Measurements from ENCODE around the gene GRID1.
"Not testable (repeated sequence)": the region's sequence is repeated elsewhere in the genome, so short reads cannot be mapped to it uniquely, and the experiment has no call there.

The GRID1 gene

DNA sequence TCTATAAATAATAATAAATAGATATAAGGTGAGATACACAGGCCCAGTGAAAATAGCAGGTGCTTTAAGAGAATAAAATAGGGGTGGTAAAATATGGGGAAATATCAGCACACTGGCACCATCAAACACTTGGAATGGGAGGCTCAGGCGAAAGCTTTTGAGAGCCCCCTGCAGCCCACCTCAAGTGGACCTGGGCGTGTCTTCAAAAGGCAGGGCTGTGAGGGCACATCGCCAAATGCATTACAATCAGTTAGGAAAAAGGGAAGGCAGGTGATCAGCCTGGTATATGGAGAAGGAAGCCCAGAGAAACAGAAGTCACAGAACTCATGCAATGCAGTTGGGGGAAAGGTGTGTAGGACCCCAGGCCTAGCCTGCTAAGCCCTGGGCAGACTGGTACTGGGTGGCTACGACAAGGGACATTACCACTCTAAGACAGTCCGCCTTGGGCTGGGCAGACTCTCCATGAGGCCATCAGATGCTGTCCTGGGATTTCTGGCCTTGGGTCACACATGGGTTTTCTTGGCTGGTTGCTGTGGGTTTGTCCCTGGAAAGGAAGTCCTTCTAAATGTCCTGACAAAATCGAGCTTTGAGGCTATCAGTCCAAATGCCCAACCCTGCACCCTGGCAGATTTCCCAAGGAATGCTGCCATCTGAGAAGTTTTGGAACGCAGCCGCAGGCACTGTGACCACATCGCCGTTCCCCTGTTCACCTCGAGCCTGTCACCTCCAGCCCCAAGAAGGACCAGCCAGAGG, 330.6 kb downstream of the GRID1 start:
- no peak for DNase-seq (ENCODE audit: low read depth)

DNA sequence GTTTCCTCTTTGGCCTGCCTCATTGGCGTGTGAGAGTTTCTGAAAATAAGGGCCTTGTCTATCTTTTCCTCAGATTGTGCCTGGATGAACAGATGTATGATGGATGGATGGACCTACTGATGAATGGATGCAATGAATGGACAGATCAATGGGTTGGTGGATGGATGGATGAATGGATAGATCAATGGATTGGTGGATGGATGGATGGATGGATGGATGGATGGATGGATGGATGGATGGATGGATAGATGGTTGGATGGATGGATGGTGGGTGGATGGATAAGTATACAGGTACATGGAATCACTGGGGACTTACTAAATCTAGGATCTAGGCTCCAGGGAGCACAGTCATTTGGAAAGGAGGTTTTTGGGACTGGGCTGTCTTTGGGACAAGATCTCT, 331.9 kb downstream of the GRID1 start:
- no peak for DNase-seq (ENCODE audit: low read depth)

DNA sequence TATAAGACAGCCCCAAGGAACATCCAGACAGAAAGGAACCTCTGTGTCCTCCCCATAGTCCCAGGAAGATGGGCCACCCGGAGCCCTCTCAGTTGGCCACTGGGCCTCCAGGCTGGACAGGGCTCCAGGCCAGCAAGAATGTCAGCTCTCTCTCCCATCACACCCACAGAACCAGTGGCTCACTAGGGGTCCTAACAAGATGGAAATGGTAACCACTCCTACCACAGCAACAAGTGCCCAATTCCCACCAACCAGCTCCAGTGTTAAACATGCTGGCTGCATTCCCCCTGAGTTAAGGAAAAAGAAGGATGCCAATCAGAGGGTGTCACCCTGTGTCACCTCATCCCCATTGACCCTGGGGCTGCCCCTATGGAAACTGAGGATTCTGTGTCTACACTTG, 333.0 kb downstream of the GRID1 start:
- DNase-seq (ENCODE audit: low read depth), result no peak

DNA sequence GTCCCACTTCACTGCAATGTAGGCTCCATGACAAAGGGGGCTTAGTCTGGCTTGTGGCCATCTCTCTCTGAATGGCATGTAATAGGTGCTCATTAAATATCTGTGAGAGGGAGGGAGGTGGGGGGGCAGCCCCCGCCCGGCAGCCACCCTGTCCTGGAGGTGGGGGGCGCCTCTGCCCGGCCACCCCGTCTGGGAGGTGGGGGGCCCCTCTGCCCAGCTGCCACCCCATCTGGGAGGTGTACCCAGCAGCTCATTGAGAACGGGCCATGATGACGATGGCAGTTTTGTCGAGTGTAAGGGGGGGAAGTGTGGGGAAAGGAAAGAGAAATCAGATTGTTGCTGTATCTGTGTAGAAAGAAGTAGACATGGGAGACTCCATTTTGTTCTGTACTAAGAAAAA, 334.5 kb downstream of the GRID1 start:
- DNase-seq (ENCODE audit: low read depth), result not testable (repeated sequence)

DNA sequence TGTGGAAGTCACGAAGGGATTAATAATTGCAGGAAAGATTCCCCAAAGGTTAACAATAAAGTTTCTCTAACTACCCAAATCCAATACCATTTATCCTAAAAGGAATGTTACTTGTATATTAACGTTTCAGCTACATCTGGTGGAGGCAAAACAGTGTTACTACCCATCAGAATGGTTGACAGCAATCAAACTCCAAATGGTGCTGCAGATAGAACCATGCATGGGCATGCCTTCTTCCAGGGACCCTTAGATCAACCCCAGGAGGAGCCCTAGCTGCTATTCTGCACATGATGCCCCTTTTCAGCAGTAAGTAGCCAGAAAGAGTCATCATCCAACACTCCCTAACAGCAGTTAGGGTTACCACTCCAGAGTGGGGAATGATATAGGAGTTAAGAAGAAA, 336.3 kb downstream of the GRID1 start:
- no peak for DNase-seq (ENCODE audit: low read depth)

DNA sequence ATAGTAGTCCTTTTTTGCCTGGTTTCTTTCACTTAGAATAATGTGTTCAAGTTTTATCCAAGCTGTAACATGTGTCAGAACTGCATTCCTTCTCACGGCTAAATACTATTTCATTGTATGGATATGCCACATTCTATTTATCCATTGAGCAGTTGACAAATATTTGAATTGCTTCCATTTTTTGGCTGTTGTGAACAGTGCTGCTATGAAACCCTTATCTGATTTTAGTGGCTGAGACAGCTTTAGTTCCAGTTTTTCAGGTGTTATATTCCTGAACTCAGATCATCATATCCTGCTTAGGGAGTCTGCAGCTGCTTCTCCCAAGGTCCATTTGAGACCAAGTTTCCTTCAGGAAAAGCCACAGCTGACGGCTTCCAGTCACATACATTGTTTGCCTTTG, 339.2 kb downstream of the GRID1 start:
- no peak for DNase-seq (ENCODE audit: low read depth)

DNA sequence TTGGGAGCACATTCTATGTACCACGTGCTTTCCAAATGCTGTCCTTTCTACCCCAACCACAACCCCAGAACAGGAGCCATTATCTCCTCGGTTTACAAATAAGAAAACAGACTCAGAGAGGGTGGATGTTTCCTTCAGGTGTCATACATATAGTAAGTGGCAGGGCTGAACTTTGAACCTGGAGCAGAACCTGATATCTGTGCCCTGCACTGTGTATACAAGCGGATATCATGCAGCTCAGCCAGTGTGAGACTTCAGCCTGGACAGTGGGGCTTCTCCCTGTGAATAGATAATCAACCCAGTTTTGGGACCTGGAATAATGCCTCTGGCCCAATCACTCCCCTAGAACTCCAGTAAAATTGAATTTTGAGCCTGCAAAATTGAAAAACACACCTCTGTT, 341.1 kb downstream of the GRID1 start:
- no peak for DNase-seq (ENCODE audit: low read depth)

DNA sequence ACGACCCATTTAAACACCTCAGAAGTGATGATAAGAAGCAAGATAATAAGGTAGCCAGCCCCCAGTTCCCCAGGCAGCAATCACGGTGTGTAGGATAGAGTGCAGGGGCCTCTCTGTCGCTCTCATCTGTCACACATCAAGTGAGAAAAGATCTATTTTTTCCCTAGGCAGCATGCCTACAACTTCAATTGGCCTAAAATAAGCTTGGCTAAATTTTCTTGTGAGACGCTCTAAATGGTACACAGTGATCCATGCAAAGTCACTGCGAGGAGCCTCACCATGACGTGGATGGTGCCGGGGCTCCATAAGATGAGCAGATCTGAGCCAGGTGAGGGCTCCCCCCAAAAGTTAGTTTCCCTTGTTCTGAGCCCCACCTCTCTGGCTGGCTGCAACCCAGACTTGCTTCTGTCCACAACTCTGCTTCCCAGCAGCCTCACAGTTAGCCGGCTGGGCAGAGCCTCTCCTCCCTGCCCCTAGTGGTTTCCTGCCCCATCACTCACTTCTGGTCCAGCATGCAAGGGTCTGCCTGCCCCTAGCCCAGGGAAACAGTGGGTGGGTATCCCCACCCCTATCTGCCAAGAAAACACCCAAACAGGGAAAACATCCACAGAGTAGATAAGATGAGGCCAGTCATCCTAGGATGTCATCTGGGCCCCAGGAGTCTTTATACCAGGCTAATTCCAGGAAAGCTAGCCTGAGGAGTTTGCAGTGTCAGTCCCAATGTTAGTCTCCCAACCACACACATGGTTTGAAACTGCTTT, 342.1 kb downstream of the GRID1 start:
- DNase-seq (ENCODE audit: low read depth), result no peak

DNA sequence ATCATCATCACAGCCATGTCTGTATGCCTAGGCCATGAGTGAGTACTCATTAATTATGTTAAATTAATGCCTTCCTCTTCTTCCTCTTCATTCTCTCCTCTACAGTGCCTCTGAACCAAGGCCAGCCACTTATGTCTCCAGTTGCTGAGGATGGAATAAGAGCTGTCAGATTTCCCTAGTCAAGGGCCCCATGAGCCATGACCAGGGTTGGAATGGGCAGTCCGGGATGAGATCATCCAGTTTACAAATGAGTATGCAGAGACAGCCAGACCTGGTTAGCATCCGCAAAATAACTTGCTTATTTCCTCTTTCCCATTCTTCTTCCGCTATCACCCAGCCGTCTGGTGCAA, 342.7 kb downstream of the GRID1 start:
- DNase-seq (ENCODE audit: low read depth), result no peak

DNA sequence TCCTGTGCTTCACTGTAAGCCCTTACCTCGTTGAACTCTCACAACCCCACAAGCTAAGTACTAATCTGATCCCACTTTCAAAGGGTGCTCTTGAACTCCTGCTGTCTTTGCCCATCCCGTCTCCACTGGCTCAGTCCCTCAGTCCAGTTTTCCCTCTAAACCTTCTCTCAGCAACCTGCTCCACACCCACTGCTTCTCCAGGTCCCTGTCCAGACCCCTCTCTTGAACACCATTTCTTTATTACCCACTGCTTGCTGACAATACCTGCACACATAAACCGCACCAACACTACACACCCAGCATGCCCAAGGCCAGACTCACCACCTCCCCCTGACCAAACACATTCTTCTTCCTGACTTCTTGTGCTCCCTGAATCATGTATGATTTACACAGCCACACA, 343.3 kb downstream of the GRID1 start:
- DNase-seq (ENCODE audit: low read depth), result no peak

DNA sequence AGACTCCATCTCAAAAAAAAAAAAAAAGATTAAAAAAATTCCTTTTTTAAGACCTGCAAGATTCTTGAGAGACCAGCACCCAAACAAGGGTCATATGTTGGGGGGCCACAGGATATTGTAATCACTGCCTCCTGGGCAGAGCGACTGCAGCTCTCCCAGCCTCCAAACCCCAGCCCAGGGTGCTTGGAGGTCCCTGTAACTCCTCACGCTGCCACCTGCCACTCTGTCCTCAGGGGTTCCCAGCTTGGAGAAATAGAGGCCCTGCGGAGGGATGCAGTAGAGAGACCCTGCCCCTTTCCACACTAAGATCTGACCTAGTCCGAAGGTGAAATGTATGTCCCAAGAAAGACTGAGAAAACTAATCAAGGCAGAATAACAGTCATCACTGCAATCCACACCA, 343.7 kb downstream of the GRID1 start:
- no peak for DNase-seq (ENCODE audit: low read depth)

DNA sequence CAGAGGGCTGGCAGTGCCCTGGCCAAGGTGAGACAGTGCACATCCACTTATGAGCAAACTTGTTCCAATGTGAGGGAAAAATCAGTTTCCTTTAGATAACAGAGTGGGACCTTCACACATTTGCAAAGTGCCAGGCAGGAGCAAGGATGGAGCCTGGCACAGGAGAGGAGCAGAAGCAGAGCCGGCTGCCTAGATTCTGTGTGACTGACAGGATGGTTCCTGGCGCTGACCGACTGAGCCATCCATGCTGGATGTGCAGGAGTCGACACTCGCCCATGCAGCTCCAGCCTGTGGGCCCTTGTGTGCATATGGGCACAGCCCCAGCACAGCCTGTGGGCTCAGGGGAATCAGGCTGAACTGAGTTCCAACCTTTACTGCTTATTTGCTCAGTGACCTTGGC, 346.5 kb downstream of the GRID1 start:
- DNase-seq (ENCODE audit: low read depth), result no peak

DNA sequence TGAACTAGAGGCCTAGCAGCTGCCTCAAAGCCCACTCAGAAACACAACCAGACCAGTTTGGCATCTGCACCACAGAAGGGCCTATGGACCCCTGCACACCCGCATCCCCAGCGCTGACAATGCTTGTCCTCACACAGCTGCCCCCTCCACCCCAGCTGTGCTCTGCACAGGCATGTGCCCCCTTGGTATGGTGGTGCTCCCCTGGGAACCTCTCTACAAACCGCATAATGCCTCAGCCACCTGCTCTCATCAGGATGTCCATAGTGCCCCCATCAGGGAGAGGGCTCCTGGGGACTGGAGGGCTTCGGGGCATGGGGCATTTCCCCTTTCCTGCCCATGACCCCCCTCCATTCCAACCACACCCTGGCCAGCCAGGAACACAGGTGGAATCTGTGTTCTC, 347.5 kb downstream of the GRID1 start:
- no peak for DNase-seq (ENCODE audit: low read depth)

DNA sequence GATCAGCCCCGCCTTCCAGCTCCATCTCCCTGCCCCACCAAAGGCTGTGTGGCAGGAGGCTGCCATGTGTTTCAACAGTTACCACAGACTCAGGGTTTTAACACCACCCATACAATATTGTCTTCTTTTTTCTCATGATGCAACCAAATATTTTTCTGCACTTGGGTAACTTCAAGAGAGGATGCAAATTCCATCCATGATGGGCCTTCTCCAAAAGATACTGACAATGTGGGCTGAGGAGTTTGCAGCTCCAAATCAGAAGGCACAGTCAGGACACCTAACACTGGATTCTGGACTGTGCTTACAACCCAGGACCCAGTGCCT, 347.9 kb downstream of the GRID1 start:
- DNase-seq (ENCODE audit: low read depth), result no peak

DNA sequence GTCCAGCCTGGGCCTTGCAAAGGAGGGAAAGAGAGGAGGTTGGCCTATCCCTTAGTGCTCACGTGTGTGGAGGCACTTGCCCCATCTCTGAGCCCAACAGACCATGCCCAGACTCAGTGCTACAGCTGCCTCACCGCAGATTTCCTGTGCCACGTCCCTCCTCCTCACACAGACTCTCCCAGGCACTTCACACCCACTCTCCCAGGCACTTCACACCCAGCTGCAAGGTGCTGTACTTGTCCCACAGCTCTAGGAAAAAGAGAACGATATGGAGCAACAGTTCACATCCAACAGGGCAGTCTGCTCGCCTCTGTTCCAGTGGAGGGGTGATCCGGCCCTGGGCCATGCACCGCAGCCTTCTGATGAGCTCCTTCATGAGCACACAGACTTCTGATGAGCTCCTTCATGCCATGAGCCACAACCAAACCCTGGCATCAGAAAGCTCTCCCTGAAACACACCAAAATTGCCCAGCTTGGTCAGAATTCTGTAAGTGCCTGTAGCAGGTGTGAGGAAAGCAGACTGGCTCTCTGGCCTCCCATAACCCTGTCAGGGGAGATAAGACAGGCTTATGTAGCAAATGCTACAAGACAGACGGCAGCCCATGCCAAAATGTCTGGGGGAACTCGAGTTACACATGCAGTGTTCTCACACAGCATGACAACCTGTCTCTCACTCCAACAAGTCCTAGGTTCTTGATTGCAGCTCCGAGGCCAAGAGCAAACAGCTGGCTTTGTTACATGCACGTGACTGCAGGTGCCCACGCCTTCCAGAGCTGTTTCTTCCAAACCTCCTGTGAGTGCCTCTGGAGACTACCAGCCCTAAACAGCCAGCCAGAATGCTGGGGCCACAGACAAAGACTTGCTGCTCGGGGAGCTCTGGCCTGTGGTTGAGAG, 348.5 kb downstream of the GRID1 start:
- DNase-seq (ENCODE audit: low read depth), result no peak

DNA sequence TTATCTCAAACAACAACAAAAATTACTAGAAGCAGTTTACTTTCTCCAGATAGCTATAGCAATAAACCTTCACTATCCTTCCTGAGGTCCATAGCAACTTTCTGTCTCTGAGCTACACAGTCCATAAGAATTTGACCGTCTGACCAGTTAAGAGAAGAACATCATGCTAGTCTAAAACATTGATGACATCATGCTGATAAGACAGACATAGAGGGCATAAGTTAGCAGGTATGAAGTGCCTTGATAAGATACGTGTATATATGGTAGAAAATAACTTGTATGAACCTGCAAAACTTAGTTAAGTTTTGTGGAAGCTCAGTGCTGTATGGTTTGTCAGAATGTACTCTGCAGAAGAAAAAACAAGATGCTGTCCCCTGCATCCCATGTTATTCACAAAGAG, 353.0 kb downstream of the GRID1 start:
- DNase-seq (ENCODE audit: low read depth), result no peak

DNA sequence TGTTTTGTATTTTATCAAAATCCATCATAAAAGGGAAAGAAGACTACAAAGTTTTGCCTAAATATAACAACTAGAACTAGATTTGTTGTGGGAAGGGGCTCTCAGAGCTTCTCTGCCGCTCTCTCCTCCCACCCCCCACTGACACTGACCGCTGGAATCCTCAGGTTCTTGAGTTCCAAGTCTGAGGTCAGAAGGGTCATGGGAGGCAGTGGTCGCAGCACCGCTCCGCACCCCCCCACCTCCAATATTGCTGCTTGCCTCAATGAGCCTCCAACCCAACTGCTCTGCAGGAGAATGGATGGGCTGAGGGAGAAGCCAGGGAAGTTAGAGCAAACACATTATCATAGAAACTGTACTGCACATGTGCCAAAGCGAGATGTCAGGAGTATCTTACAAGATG, 359.4 kb downstream of the GRID1 start:
- DNase-seq (ENCODE audit: low read depth), result no peak

DNA sequence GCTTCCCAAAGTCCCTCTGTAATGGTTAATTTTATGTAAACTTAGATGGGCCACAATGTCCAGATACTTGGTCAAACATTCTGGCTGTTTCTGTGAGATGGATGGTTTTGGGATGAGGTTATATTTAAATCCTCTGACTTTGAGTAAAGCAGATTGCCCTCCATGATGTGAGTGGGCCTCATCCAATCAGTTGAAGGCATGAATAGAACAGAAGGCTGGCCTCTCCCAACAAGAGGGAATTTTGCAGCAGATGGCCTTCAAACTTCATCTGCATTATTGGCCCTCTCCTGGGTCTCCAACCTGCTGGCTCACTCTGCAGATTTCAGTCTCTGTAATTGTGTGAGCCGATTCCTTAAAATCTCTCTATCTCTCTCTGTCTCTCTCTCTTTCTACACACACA, 362.3 kb downstream of the GRID1 start:
- no peak for DNase-seq (ENCODE audit: low read depth)

DNA sequence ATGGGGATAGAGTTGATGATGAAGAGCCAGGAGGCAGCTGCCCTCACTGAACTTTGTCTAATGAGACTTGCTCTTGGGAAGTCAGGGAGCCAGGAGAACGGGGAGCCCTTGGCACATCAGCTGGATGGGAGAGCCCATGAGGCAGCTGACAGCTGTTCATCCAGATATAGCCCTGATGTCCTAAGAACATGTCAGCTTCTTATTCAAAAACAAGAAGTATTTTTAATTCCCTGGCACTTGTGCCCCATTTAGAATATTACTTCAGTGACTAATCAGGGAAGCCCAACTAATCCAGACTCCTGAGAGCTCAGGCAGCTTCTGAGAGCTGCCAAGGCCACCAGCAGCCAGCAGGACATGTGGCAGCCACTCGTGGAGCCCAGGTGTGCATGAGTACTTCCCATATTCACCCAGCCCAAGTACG, 363.4 kb downstream of the GRID1 start:
- no peak for DNase-seq (ENCODE audit: low read depth)

DNA sequence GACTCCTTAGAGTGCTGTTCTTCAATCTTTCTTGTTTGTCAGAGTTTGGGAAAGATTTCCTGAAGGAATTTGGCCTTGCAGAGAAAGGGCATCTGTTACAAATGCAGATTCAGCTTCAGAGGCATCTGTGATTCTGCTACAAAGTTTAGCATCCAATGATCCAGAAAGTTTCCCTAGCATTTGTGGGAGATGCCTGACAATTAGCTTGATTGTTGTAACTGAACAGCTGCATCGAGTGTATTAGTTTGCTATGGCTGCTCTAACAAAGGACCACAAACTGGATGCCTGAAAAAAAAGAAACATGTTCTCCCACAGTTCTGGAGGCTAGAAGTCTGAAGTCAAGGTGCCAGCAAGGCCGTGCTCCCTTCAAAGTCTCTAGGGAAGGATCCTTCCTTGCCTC, 365.1 kb downstream of the GRID1 start:
- no peak for DNase-seq (ENCODE audit: low read depth)

DNA sequence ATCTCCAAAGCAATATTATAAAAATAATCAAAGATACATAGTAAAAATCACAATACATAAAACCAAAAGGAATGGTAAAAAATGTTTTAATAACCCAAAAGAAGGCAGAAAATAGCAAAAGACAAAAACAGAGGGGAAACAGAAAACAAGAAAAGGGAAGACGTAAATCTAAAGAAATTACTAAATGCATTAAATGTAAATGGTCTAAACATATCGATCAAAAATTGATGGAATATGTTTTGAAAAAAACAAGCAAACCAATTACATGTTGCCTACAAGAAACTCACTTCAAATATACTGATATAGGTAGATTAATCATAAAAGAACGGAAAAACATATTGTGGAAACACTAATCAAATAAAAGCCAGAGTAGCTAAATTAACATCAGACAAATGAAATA, 369.1 kb downstream of the GRID1 start:
- DNase-seq (ENCODE audit: low read depth), result no peak

DNA sequence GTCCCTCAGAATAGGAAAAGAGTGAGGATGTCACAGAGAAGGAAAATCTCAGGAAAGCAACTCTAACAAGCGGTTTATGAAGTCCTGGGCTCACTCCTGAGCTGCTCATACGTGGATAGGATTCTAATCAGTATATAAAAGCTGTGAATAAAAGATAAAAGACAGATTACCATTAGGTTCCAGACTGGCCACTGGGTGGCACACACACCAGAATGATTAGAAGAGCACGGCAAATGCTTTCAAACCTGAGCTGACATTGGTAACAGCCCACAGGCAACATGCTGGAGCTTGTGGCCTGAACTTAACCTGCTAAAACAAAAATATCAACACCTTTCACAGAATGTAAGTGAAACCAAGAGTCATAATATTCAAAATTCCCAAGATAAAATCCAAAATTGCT, 370.8 kb downstream of the GRID1 start:
- DNase-seq (ENCODE audit: low read depth), result no peak

Data from T follicular helper cell (primary cell).